ENCODE data around the gene FGR.
"Not testable (repeated sequence)": the region's sequence is repeated elsewhere in the genome, so short reads cannot be mapped to it uniquely, and the experiment has no call there.

Gene FGR

GRCh38 chr1:27634985-27635367, at the start of gene FGR:
FGR (minus strand) TSS chr1:27635185; CDS start chr1:27623916, 11,269 bp downstream.
- DNase-seq (ENCODE audit: low spot score): no peak

- no peak for DNase-seq (ENCODE audit: low spot score)
Observed at GRCh38 chr1:27684176-27684575, 49.2 kb upstream of the FGR start.

- no peak for DNase-seq (ENCODE audit: low spot score)
Observed at GRCh38 chr1:27682351-27682944, 47.5 kb upstream of the FGR start.

- DNase-seq (ENCODE audit: low spot score): not testable (repeated sequence)
Observed at GRCh38 chr1:27681580-27681979, 46.6 kb upstream of the FGR start.

GRCh38 chr1:27680225-27680791, 45.3 kb upstream of the FGR start:
- DNase-seq (ENCODE audit: low spot score): not testable (repeated sequence)

GRCh38 chr1:27678747-27679146, 43.8 kb upstream of the FGR start:
- DNase-seq (ENCODE audit: low spot score): no peak

GRCh38 chr1:27676410-27676809, 41.4 kb upstream of the FGR start:
- DNase-seq (ENCODE audit: low spot score): no peak

GRCh38 chr1:27672750-27673112, 37.7 kb upstream of the FGR start:
- no peak for DNase-seq (ENCODE audit: low spot score)

GRCh38 chr1:27671964-27672749, 37.2 kb upstream of the FGR start, which contains the start of gene IFI6:
IFI6 (minus strand) TSS chr1:27672192; CDS start chr1:27669314, 2,878 bp downstream.
- peak; percentile 91 for DNase-seq (ENCODE audit: low spot score)

- no peak for DNase-seq (ENCODE audit: low spot score)
Observed at GRCh38 chr1:27669876-27670275, 34.9 kb upstream of the FGR start.

- DNase-seq (ENCODE audit: low spot score): peak; percentile 37
Observed at GRCh38 chr1:27668808-27669723, 34.1 kb upstream of the FGR start.

GRCh38 chr1:27668121-27668807, 33.3 kb upstream of the FGR start:
- no peak for DNase-seq (ENCODE audit: low spot score)

- DNase-seq (ENCODE audit: low spot score): no peak
Observed at GRCh38 chr1:27666791-27667254, 31.8 kb upstream of the FGR start.

- no peak for DNase-seq (ENCODE audit: low spot score)
Observed at GRCh38 chr1:27666294-27666693, 31.3 kb upstream of the FGR start.

GRCh38 chr1:27665016-27665651, 30.1 kb upstream of the FGR start:
- no peak for DNase-seq (ENCODE audit: low spot score)

GRCh38 chr1:27664291-27664690, 29.3 kb upstream of the FGR start:
- no peak for DNase-seq (ENCODE audit: low spot score)

- DNase-seq (ENCODE audit: low spot score): peak; percentile 78
Observed at GRCh38 chr1:27662707-27663393, 27.9 kb upstream of the FGR start.

- no peak for DNase-seq (ENCODE audit: low spot score)
Observed at GRCh38 chr1:27662261-27662660, 27.3 kb upstream of the FGR start.

- no peak for DNase-seq (ENCODE audit: low spot score)
Observed at GRCh38 chr1:27661412-27662075, 26.6 kb upstream of the FGR start.

GRCh38 chr1:27660300-27660835, 25.4 kb upstream of the FGR start:
- no peak for DNase-seq (ENCODE audit: low spot score)

All from kidney capillary endothelial cell (primary cell).